HG02884 (cell line): Measurements from ENCODE around the gene C3orf22.
"Not testable (repeated sequence)": the region's sequence is repeated elsewhere in the genome, so short reads cannot be mapped to it uniquely, and the experiment has no call there.

Source experiments
- ATAC-seq: cut with Tn5 transposase; IDR thresholded peaks from one replicate; pipeline ENCODE4 v1.9.1; 2021; ENCODE audit warnings: mild to moderate bottlenecking, moderate library complexity; ENCODE audit not compliant: unreplicated experiment

Gene C3orf22, protein sequence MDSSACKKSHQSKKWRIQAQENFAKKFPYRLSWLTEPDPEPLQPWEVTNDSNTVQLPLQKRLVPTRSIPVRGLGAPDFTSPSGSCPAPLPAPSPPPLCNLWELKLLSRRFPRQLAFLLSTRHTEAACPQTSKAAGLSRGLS

DNA sequence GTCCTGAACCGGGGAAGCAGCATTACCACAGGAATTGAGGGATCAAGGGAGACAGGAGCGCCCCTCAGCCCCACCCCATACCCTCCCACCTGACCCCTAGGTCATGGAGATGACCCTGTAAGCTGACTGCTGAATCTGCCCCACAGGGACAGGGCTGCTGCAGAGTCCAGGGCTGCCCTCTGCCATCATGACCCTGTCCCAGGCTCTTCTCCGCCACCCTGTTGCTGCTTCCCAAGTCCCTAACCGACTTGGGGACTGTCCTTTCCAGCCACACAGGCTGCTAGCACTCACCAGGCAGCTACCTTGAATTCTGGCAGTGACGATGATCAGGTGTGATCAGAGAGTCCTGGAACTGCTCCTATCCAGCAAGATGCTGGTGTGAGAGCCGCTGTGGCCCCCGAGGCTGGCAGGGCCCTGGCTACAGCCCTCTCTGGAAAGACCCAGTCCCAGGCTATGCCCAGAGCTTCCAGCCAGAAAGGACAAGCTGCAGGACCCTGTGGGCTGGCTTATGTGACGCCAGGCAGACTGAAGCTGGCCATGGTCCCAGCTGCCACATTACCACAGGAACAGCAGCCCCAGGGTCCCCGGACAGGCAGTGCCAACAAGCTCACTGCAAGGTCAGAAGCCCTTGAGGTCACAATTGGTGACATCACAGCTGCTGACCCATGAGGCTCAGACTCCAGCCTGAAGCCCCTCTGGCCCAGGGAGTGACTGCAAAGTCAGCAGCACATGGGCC, at the start of gene C3orf22:
Gene C3orf22, minus strand, starts transcription at position 597 of the 736 bp plus-strand sequence. CDS start 5,542 bp downstream, outside the sequence.
- no peak for ATAC-seq

DNA sequence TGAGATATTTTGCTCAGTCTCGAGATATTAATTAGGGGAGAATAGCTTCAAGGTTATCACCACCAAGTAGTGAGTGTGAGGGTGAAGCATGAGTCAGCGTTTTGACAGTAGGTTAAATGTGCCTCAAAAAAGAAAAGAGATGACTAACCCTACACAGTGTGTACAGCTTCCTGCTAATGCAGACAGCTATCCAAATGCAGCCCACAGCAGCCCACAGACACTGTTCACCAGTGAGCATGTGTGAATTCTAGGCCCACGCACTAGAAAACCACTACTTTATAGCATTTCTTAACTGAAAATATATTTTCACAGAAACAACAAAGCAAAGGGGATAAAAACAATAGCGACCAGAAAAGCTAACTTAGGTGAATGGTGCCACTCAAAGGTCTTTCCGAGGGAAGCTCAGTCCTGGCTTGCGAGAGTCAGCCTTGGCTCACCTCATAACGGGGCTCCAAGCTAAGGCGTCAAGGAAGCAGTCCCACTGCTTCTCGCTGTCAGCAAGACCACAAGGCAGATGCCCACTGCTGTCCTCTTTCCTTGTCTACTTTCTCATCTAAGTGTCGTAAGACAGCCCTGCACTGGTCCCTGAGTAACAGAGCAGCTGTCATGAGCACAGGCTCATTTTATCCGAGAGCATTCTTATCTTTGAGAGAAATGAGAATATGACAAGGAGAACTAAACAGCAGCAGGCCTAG, 48.6 kb upstream of the C3orf22 start:
- ATAC-seq = peak; percentile 38

DNA sequence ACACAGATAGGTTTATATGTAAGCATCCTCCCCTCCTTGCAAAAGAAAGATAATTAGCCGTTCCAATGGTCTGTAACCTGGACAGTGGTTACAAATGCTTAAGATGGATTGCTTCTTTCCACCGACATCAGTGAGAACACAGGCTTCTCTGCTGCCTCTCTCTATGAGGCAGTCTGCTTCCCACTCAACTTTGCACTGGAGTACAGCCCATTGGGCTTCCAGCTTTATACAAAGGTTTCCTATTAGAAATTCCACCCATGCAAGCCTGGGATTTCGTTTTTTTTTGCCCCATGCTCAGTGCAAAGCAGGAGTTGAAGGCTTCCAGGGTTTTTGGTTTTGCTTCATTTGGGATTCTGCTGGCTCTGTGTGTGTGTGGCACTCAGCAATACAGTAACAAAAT, 47.3 kb upstream of the C3orf22 start:
- no peak for ATAC-seq

DNA sequence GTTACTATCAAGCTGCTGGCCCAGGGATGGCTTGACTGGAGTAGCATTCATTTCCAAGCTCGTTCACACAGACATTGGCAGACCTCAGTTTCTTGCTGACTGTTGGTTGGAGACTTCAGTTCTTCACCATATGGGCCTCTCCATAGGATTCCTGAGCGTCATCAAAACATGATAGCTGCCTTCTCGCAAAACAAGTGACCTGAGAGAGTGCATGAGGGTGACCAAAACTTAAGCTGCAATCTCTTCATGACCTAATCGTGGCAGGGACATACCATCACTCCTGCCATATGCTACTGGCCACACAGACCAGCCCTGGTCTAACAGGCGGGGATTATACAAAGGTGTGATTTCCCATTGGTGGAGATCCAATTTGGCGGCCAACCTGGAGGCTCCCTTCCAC, 46.0 kb upstream of the C3orf22 start:
- no peak for ATAC-seq

DNA sequence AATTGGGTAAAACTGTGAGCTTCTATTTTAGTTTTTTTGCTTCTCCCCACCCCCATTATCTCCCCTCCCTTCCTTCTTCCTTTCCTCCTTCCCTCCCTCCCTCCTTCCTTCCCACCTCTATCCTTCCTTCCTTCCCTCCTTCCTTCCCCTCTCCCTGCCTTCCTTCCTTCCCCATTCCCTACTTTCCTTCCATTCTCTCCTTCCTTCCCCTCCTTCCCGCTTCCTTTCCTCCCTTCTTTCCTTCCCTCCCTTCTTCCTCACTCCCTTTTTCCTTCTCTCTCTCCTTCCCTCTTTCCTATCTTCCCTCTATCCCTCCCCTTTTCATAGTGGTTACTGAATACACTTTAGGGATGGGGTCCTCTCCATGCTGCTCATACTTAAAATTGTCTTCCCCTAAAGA, 40.4 kb upstream of the C3orf22 start:
- ATAC-seq = no peak

DNA sequence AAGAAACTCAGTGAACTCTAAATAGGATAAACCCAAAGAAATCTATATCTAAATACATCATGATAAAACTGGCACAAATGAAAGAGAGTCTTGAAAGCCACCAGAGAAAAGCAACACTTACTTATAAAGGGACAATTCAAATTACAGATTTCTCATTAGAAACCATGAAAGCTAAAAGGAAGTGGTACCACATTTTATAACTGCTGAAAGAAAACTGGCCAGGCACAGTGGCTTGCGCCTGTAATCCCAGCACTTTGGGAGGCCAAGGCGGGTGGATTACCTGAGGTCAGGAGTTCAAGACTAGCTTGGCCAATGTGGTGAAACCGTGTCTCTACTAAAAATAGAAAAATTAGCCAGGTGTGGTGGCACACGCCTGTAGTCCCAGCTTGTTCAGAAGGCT, 36.7 kb upstream of the C3orf22 start:
- not testable (repeated sequence) for ATAC-seq

DNA sequence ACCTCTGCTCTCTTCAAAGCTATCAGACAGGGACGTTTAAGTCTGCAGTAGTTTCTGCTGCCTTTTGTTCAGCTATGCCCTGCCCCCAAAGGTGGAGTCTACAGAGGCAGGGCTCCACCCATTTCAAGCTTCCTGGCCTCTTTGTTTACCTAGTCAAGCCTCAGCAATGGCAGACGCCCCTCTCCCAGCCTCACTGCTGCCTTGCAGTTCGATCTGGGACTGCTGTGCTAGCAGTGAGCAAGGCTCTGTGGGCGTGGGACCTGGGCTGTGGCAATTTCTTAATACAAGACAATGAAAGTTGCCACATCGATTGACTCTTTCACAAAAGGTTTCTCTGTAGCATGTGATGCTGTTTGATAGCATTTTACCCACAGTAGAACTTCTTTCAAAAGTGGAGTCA, 32.8 kb upstream of the C3orf22 start:
- ATAC-seq = not testable (repeated sequence)

DNA sequence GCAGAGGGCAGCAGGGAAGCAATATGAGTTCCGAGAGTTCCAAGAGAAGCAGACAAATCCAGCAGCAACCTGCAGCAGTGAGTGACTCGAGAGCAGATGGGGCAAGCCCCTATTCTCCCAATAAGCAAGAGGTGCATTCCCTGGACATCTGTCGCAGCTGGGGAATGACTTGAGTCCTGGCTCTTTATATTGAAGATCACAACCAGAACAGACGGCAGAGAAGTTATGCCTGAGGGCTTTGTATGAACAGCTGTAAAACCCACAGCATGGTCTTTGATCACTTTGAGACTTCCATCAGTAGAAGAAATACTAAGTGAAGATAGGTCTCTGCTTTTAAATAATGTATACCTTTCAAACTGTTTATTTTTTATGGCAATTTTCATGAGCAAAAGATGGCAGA, 23.6 kb upstream of the C3orf22 start:
- no peak for ATAC-seq

DNA sequence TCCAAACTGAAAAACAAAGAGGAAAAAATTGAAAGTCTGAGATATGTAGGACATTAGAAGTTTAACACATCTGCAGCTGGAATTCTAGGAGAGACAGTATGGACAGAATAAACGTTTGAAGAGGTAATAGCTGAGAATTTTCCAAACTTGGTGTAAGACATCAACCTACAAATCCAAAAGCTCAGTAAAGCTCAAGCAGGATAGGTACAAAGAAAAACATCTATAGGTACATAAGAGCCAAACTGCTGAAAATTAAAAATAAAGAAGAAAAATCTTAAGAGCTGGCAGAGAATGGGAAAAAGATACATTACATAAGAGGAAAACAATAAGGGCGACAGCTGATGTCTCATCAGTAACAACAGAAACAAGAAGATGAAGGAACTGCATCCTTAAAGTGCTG, 22.8 kb upstream of the C3orf22 start:
- no peak for ATAC-seq

DNA sequence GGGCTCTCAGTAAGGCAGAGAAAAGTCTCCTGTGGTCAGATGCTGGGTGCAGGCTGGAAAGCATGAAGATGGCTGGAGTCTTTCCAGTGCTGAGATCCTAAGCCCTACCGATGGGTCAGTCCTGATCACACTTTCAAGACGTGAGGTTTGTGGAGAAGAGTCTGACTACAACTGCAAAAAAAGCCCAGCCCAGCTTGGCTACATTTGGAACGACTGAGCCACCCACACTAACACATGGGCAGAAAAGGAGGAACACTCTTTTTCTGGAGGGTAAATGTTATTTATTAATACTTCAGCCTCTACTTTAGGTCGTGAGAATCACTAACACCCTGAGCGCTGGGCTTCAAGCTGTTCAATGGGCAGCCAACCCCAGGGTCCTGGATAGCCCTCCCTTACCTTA, 22.0 kb upstream of the C3orf22 start:
- ATAC-seq = no peak

DNA sequence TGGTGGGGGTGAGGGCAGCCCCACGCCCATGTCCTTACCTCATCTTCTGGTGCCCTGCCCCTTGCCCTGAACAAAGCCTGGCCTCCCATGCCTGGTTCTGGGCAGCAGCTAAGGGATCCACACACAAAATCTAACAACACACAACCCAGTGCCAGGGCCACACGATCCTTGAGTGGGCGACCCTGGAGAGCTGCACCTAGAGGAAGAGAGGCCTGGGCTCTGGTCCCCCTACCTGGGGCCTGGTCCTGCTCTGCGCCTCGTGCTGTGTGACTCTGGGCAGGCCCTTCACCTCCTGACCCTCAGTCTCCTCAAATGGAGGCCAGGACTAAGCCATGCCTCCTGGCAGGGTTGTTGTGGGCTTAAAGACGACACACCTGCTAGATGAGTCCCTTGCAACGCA, 20.0 kb upstream of the C3orf22 start:
- no peak for ATAC-seq

DNA sequence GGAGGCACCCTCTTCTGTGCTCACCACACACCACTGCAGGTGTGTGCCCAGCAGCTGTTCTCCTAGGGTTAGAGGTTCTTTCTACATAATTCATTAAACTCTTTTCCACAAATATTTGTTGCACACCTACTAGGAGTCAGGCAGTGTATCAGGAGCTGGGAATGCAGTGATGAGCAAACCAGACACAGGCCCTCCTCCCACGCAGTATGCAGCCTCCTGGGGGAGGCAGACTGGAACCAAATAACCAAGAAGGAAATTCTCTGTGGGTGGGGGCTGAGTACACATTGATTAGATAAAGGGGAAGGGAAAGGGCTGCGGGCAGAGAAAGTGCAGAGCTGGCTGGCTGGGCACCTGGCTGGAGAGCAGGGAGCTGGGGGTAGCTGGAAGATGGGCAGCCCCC, 18.5 kb upstream of the C3orf22 start:
- no peak for ATAC-seq

DNA sequence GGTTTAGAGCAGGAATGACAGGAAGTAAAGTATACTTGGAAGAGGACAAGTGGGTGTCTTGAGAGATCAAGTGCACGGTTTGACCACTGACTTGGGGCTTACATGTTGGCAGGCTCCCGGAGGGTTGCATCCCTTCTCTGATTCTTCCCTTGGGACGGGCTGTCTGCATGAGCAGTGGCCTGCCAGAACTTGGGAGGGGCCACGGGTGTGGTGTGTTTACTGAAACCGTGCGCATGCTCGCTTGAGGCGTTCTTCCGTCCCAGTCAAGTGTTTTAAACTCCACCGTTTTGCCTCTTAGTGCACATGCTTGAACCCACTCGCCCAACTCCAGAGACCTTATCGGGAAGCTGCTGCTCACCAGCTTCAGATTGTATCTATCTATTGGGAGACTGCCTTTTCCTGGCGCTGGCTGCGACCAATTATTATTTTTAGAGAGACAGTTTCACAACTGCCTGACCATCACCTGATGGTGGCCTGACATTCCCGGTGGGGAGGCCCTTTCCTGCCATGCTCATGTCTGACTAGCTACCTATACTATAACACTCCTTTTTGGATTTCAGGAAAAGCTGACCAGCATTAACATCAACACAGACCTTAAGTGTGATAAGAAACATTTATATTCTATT, 14.9 kb upstream of the C3orf22 start:
- ATAC-seq = no peak

DNA sequence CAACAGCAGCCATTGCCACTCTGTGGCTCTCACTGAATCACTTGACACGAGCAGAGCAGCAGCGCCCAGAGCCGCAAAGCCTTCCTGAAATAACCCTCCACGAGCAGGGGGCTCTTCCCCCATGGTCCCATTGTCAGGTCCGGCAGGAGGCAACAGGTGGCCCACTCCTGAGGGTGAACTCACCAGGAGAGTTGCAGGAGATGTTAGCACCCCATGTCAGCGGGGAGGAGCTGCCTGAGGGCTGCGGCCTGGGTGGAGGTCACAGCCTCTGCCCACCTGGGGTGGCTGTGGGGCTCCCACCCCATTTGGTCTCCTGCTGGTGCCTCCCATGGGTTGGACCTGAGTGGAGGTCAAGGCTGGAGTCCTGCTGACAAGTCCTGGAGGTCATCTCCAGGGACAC, 12.3 kb upstream of the C3orf22 start:
- no peak for ATAC-seq

DNA sequence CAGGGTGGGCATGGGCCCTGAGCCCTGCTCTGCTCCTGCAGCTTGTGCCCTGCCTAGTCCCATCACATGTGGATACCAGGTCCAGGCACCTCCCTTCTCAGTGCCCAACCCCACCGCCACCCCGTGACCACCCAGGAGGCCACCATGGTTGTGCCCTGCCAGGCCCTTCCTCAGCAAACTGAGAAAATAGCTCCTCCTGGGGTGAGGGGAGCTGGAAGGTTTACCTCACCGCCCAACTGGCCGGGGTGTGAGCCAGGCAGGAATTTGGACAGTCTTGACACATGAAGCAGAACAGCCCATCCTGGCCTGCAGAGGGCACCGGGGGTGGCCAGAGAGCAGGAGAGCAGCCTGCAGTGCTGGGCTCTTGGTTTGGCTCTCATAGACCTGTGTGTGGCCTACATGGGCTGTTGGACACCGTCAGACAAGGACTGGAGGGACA, 11.4 kb upstream of the C3orf22 start:
- ATAC-seq = no peak

DNA sequence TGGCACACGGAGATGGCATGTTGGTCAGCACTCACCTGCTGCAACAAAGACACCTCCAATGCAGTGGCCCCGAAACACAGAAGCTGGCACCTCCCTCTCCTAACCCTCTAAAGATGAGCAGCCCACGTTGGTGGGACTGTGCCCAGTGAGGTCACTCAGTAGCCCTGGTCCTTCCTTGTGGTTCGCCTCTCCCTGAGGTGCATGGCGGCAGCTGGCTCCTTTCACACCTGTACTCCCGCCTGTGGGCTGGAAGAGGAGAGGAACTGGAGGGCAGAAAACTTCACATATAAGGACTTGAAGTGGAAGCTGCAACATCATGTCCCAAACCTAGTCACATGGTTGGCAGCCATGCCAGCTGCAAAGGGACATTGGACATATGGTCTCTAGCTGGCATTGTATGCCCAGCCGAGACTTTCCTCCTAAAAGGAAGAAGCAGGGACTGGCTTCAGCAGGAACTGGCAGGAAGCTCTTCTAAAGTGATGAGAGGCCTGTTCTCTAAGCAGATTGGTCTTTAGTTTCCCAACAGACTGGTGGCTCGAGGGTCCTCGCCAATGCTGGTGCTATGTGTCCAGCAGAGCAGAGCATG, 10.8 kb upstream of the C3orf22 start:
- ATAC-seq = no peak

DNA sequence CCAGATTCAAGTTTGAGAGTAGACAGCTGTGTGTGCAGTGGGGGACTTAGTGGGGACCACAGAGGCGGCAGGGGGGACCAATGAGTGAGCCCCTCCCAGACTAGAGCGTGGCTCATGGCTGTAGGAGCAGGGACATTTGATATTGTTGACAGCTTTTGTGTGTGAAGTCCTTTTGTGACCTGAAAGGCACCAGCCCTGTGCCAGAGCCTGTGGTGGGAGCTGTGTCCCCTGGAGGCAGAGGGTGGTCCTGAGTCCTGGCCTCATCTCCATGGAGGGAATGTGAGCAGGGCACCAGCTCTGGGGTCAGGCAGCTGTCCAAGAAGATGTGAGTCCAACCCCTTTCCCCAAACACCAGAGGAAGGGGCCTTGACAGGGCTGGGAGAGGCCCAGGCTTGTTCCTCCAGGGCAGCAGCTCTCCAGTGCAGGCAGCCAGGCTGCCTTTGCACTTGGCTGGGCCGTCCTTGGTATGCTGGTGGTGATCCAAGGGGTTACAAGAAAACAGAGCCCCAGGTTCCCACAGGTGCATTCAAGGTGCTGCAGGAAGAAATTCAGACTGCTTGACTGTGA, 10.1 kb upstream of the C3orf22 start:
- no peak for ATAC-seq

DNA sequence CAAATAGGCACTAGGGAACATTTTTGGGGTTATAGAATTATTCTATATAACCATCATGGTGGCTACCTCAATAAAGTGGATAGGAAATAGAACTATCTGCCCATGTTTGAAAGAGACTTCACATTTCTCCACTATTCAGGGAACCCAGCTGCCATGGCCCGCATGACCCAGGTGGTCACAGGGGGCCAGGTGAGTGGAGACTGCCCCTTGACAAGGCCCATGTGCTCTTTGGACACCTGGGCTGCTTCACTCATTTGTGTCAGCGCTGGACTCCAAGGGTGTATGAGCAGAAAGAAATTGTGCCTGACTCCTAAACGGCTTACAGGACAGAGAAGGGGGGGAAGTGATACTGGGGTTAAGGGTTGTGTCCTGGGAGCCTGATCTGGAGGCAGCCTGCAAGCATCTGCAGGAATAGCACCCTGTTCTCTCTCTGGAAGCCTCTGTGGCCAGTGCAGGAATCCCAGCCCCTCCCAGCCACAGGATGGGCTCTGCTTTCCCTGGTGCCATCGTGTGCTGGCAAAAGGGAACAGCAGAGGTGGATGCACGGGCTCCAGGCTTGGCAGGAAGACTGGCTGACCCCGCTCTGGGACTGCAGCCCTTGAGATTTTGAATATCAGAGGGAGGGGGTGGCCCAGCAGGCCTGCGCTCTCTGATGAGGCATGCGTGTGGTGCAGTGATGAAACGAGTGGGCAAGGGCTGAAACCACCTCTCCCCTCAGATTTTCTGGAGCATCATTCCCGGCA, 9.1 kb upstream of the C3orf22 start:
- no peak for ATAC-seq

DNA sequence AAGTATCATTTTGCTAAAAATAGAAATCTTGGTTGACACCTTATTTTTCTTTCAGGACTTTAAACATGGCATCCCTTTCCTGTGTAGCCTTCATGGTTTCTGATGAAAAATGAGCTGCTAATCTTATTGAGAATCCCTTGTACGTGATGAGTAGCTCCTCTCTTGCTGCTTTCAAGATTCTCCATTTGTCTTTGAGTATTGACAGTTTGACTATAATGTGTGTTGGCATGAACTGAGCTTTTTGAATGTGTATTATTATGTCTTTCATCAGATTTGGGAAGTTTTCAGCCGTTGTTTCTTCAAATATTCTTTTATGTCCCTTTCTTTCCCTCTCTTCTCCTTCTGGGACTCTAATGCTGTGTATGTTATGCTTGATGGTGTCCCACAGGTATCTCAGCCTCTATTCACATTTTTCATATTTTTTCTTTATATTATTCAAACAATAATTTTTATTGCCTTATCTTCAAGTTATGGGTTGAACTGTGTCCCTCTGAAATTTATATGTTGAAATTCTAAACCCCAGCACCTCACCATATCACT, 4.1 kb upstream of the C3orf22 start:
- ATAC-seq = no peak

DNA sequence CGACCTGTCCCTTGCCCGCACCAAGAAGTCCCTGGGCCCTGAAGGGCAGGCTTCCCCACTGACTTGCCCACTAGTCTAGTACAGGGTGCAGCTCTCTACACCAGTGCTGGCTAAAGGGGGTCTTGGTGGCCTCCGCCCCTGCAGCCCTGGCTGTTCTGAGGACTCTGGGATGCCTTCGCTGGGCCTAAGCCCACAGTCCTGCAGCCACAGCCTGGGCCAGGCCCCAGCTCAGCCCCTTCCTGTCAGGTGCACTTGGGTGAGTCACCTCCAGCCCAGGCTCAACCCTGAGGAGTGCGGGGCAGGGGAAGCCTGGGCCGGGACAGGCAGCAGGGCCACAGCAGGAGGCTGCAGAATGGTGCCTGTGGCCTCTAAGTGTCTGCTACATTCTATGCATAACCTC, 971 bp downstream of the C3orf22 start:
- no peak for ATAC-seq
